Stimulated activated effector memory CD8-positive, alpha-beta T cell treated with anti-CD3 and anti-CD28 coated beads, Interleukin-12 subunit alpha, Interleukin-12 subunit beta, amount 100 ng/mL, for 72 hours (primary cell): ENCODE measurements around the gene ACAD10.
"Not testable (repeated sequence)": the region's sequence is repeated elsewhere in the genome, so short reads cannot be mapped to it uniquely, and the experiment has no call there.

Experiments used
- ATAC-seq: fragments of 150-1000 bp; cut with Tn5 transposase; 2 replicates; pipeline ENCODE4 v1.10.0; 2021
- DNase-seq, 2 donors: peaks; one replicate each; pipeline ENCODE4 v3.0.0; 2021 to 2022; ENCODE audit warnings: low spot score in 2 of 2
- H3K27ac Mint-ChIP-seq: one replicate; pipeline ENCODE4 v1.8.0; 2022; ENCODE audit warnings: mild to moderate bottlenecking, mixed read lengths
- H3K36me3 Mint-ChIP-seq: one replicate; pipeline ENCODE4 v1.8.0; 2022; ENCODE audit warnings: mild to moderate bottlenecking, mixed read lengths
- H3K4me1 Mint-ChIP-seq: one replicate; pipeline ENCODE4 v1.8.0; 2022; ENCODE audit warnings: mixed read lengths
- H3K4me3 Mint-ChIP-seq: one replicate; pipeline ENCODE4 v1.8.0; 2022; ENCODE audit warnings: mild to moderate bottlenecking, mixed read lengths
- H3K9me3 Mint-ChIP-seq: one replicate; pipeline ENCODE4 v1.8.0; 2022; ENCODE audit warnings: mixed read lengths

The ACAD10 gene

GRCh38 chr12:111685811-111686573, at the start of gene ACAD10, which contains the start of gene BRAP:
Gene ACAD10, plus strand, starts transcription at chr12:111686053. Its CDS starts 6,657 bp downstream, at chr12:111692710.
Gene BRAP, minus strand, starts transcription at chr12:111685956. Its CDS starts 164 bp downstream, at chr12:111685792.
- Mint-ChIP-seq H3K4me3 (peak within 1 kb of the TSS; percentile 95), H3K4me1 (peaks cover 39% of the 10 kb centered on the region), H3K36me3 (peaks cover 52% of the 10 kb centered on the region), H3K27ac (peak within 1 kb of the TSS; percentile 99), H3K9me3 (no peaks in the 10 kb centered on the region)
- peak; percentile 96 for ATAC-seq
- peak; percentile 95 to 97 for DNase-seq

- ATAC-seq (no peak), DNase-seq (no peak)
- H3K36me3 Mint-ChIP-seq = peaks cover 8% of the 10 kb centered on the region
- no peaks in the 10 kb centered on the region for H3K9me3 Mint-ChIP-seq
- peaks cover 4% of the 10 kb centered on the region for H3K4me1 Mint-ChIP-seq
- H3K27ac Mint-ChIP-seq = no peak overlapping the region
- H3K4me3 Mint-ChIP-seq = no peak overlapping the region
Measured at GRCh38 chr12:111636209-111636945, 49.5 kb upstream of the ACAD10 start.

- ATAC-seq (no peak), DNase-seq (no peak)
- Mint-ChIP-seq H3K9me3 (no peaks in the 10 kb centered on the region), H3K4me3 (no peak overlapping the region), H3K36me3 (peaks cover 30% of the 10 kb centered on the region), H3K4me1 (peaks cover 4% of the 10 kb centered on the region), H3K27ac (no peak overlapping the region)
Measured at GRCh38 chr12:111638556-111638955, 47.3 kb upstream of the ACAD10 start.

- H3K4me1 Mint-ChIP-seq = peaks cover 4% of the 10 kb centered on the region
- H3K4me3 Mint-ChIP-seq = no peak overlapping the region
- no peak overlapping the region for H3K27ac Mint-ChIP-seq
- no peak for ATAC-seq
- no peak for DNase-seq
- no peaks in the 10 kb centered on the region for H3K9me3 Mint-ChIP-seq
- peaks cover 50% of the 10 kb centered on the region for H3K36me3 Mint-ChIP-seq
Measured at GRCh38 chr12:111640506-111640905, 45.3 kb upstream of the ACAD10 start.

- no peaks in the 10 kb centered on the region for H3K9me3 Mint-ChIP-seq
Measured at GRCh38 chr12:111642681-111643426, 43.0 kb upstream of the ACAD10 start.

GRCh38 chr12:111643427-111643826, 42.4 kb upstream of the ACAD10 start:
- DNase-seq (no peak), ATAC-seq (no peak)
- no peak overlapping the region for H3K27ac Mint-ChIP-seq

More at GRCh38 chr12:111642681-111643426, 43.0 kb upstream of the ACAD10 start:
- no peak for DNase-seq
- Mint-ChIP-seq H3K4me1 (no peaks in the 10 kb centered on the region), H3K4me3 (no peak overlapping the region), H3K27ac (no peak overlapping the region), H3K36me3 (peaks cover 73% of the 10 kb centered on the region)
- ATAC-seq = no peak

GRCh38 chr12:111645433-111645832, 40.4 kb upstream of the ACAD10 start:
- DNase-seq (no peak), ATAC-seq (no peak)
- Mint-ChIP-seq H3K4me1 (no peaks in the 10 kb centered on the region), H3K4me3 (no peak overlapping the region), H3K27ac (no peak overlapping the region), H3K36me3 (peaks cover 99% of the 10 kb centered on the region), H3K9me3 (no peaks in the 10 kb centered on the region)

More at GRCh38 chr12:111643427-111643826, 42.4 kb upstream of the ACAD10 start:
- peaks cover 79% of the 10 kb centered on the region for H3K36me3 Mint-ChIP-seq
- H3K4me1 Mint-ChIP-seq = no peaks in the 10 kb centered on the region
- no peak overlapping the region for H3K4me3 Mint-ChIP-seq
- H3K9me3 Mint-ChIP-seq = no peaks in the 10 kb centered on the region

- H3K4me1 Mint-ChIP-seq = no peaks in the 10 kb centered on the region
- no peak overlapping the region for H3K4me3 Mint-ChIP-seq
- ATAC-seq = no peak
- no peak for DNase-seq
- H3K36me3 Mint-ChIP-seq = peaks cover 100% of the 10 kb centered on the region
- no peak overlapping the region for H3K27ac Mint-ChIP-seq
- no peaks in the 10 kb centered on the region for H3K9me3 Mint-ChIP-seq
Measured at GRCh38 chr12:111650912-111651311, 34.9 kb upstream of the ACAD10 start.

GRCh38 chr12:111652530-111652929, 33.3 kb upstream of the ACAD10 start:
- not testable (repeated sequence) for H3K9me3 Mint-ChIP-seq, H3K4me3 Mint-ChIP-seq, H3K4me1 Mint-ChIP-seq, ATAC-seq, DNase-seq
- peaks cover 100% of the 10 kb centered on the region for H3K36me3 Mint-ChIP-seq
- peak overlapping the region; percentile 34 for H3K27ac Mint-ChIP-seq

GRCh38 chr12:111653596-111653995, 32.3 kb upstream of the ACAD10 start:
- peaks cover 100% of the 10 kb centered on the region for H3K36me3 Mint-ChIP-seq
- no peaks in the 10 kb centered on the region for H3K4me1 Mint-ChIP-seq

GRCh38 chr12:111655356-111655755, 30.5 kb upstream of the ACAD10 start:
- ATAC-seq (no peak), DNase-seq (no peak)
- Mint-ChIP-seq H3K9me3 (no peaks in the 10 kb centered on the region), H3K4me1 (no peaks in the 10 kb centered on the region), H3K27ac (no peak overlapping the region), H3K36me3 (peaks cover 100% of the 10 kb centered on the region), H3K4me3 (no peak overlapping the region)

More at GRCh38 chr12:111653596-111653995, 32.3 kb upstream of the ACAD10 start:
- DNase-seq = no peak
- H3K27ac Mint-ChIP-seq = peak overlapping the region; percentile 34
- no peak for ATAC-seq
- H3K4me3 Mint-ChIP-seq = no peak overlapping the region
- H3K9me3 Mint-ChIP-seq = no peaks in the 10 kb centered on the region

- Mint-ChIP-seq H3K4me1 (no peaks in the 10 kb centered on the region), H3K4me3 (no peak overlapping the region), H3K27ac (no peak overlapping the region), H3K9me3 (no peaks in the 10 kb centered on the region), H3K36me3 (peaks cover 100% of the 10 kb centered on the region)
- ATAC-seq (no peak), DNase-seq (no peak)
Measured at GRCh38 chr12:111656016-111656415, 29.8 kb upstream of the ACAD10 start.

- Mint-ChIP-seq H3K9me3 (no peaks in the 10 kb centered on the region), H3K4me3 (no peak overlapping the region), H3K4me1 (no peaks in the 10 kb centered on the region), H3K36me3 (peaks cover 98% of the 10 kb centered on the region), H3K27ac (peak overlapping the region; percentile 34)
- DNase-seq = no peak
- ATAC-seq = no peak
Measured at GRCh38 chr12:111664499-111664898, 21.4 kb upstream of the ACAD10 start.

- ATAC-seq (no peak), DNase-seq (no peak)
- H3K9me3 Mint-ChIP-seq = no peaks in the 10 kb centered on the region
- no peak overlapping the region for H3K4me3 Mint-ChIP-seq
- H3K4me1 Mint-ChIP-seq = no peaks in the 10 kb centered on the region
- peaks cover 98% of the 10 kb centered on the region for H3K36me3 Mint-ChIP-seq
- peak overlapping the region; percentile 34 for H3K27ac Mint-ChIP-seq
Measured at GRCh38 chr12:111664961-111665865, 20.6 kb upstream of the ACAD10 start.
